ENCODE measurements around the gene GLO1.

Gene GLO1

GRCh38 chr6:38637756-38638155 is 65.2 kb downstream of the GLO1 start:
- H3K4me2 ChIP-seq = no peak overlapping the region
- H3K27ac ChIP-seq = no peak overlapping the region
- no peaks in the 10 kb centered on the region for H3K27me3 ChIP-seq (ENCODE audit: insufficient read depth, low read depth)
- H4K20me1 ChIP-seq (ENCODE audit: insufficient read depth) = no peaks in the 10 kb centered on the region
- peaks cover 11% of the 10 kb centered on the region for H3K4me1 ChIP-seq (ENCODE audit: low read depth, poor library complexity, severe bottlenecking)
- no peaks in the 10 kb centered on the region for H3K79me2 ChIP-seq (ENCODE audit: insufficient read depth, low read depth)
- no peak for TF ChIP-seq CTCF (conservative IDR thresholded peaks at IDR 0.05; ENCODE audit: low read depth, low read length)
- H3K36me3 ChIP-seq (ENCODE audit: insufficient read depth) = no peaks in the 10 kb centered on the region
- no peak overlapping the region for H3K4me3 ChIP-seq (IDR thresholded peaks at IDR 0.05; ENCODE audit: insufficient read depth, low read depth, low read length)
- no peak overlapping the region for H2AFZ ChIP-seq (ENCODE audit: low read depth)
- H3K9ac ChIP-seq = no peak overlapping the region

GRCh38 chr6:38636027-38636426 is 66.9 kb downstream of the GLO1 start:
- no peaks in the 10 kb centered on the region for H3K27me3 ChIP-seq (ENCODE audit: insufficient read depth, low read depth)
- no peaks in the 10 kb centered on the region for H3K36me3 ChIP-seq (ENCODE audit: insufficient read depth)
- peaks cover 11% of the 10 kb centered on the region for H3K4me1 ChIP-seq (ENCODE audit: low read depth, poor library complexity, severe bottlenecking)
- no peak overlapping the region for H3K9ac ChIP-seq
- H3K27ac ChIP-seq = no peak overlapping the region
- H2AFZ ChIP-seq (ENCODE audit: low read depth) = no peak overlapping the region
- no peak overlapping the region for H3K4me2 ChIP-seq
- no peaks in the 10 kb centered on the region for H3K79me2 ChIP-seq (ENCODE audit: insufficient read depth, low read depth)
- H3K4me3 ChIP-seq (IDR thresholded peaks at IDR 0.05; ENCODE audit: insufficient read depth, low read depth, low read length) = no peak overlapping the region
- no peaks in the 10 kb centered on the region for H4K20me1 ChIP-seq (ENCODE audit: insufficient read depth)
- TF ChIP-seq CTCF (conservative IDR thresholded peaks at IDR 0.05; ENCODE audit: low read depth, low read length) = no peak

GRCh38 chr6:38634518-38634917 is 68.4 kb downstream of the GLO1 start:
- Histone ChIP-seq H3K36me3 (ENCODE audit: insufficient read depth) (no peaks in the 10 kb centered on the region), H3K27me3 (ENCODE audit: insufficient read depth, low read depth) (no peaks in the 10 kb centered on the region), H3K4me3 (IDR thresholded peaks at IDR 0.05; ENCODE audit: insufficient read depth, low read depth, low read length) (no peak overlapping the region), H3K9ac (no peak overlapping the region), H3K4me1 (ENCODE audit: low read depth, poor library complexity, severe bottlenecking) (peaks cover 5% of the 10 kb centered on the region), H3K79me2 (ENCODE audit: insufficient read depth, low read depth) (no peaks in the 10 kb centered on the region), H2AFZ (ENCODE audit: low read depth) (no peak overlapping the region), H3K4me2 (no peak overlapping the region), H3K27ac (no peak overlapping the region), H4K20me1 (ENCODE audit: insufficient read depth) (no peaks in the 10 kb centered on the region)
- TF ChIP-seq CTCF (conservative IDR thresholded peaks at IDR 0.05; ENCODE audit: low read depth, low read length) = no peak

- TF ChIP-seq CTCF (conservative IDR thresholded peaks at IDR 0.05; ENCODE audit: low read depth, low read length) = no peak
Observed at GRCh38 chr6:38632490-38632889, 70.5 kb downstream of the GLO1 start.

More at GRCh38 chr6:38632490-38632889, 70.5 kb downstream of the GLO1 start:
- Histone ChIP-seq H3K4me1 (ENCODE audit: low read depth, poor library complexity, severe bottlenecking) (no peaks in the 10 kb centered on the region), H3K4me3 (IDR thresholded peaks at IDR 0.05; ENCODE audit: insufficient read depth, low read depth, low read length) (no peak overlapping the region), H3K79me2 (ENCODE audit: insufficient read depth, low read depth) (no peaks in the 10 kb centered on the region), H3K9ac (no peak overlapping the region), H3K36me3 (ENCODE audit: insufficient read depth) (no peaks in the 10 kb centered on the region), H3K4me2 (no peak overlapping the region), H2AFZ (ENCODE audit: low read depth) (no peak overlapping the region), H4K20me1 (ENCODE audit: insufficient read depth) (no peaks in the 10 kb centered on the region), H3K27ac (no peak overlapping the region), H3K27me3 (ENCODE audit: insufficient read depth, low read depth) (no peaks in the 10 kb centered on the region)

Data from KMS-11 (cell line).